HL-60 (cell line): ENCODE data around the gene GOSR2.
A peak's percentile ranks its signal among the peaks of the same experiment; 100 is the strongest.

Experiments
- DNase-seq, 2 experiments: peaks; one replicate each; pipeline ENCODE4 v3.0.0-alpha.2; 2010 to 2020; ENCODE audit warnings: low read depth in 1 of 2, low spot score in 1 of 2
- H3K27ac ChIP-seq: fragments of 250-450 bp; sonication (Bioruptor Pico); replicated peaks from 2 replicates; pipeline ENCODE4 v1.5.1; 2020; ENCODE audit warnings: mild to moderate bottlenecking, moderate library complexity
- H3K27me3 ChIP-seq: fragments of 250-450 bp; sonication (Bioruptor Pico); 2 replicates; pipeline ENCODE4 v1.5.1; 2021; ENCODE audit warnings: mild to moderate bottlenecking, moderate library complexity; ENCODE audit not compliant: insufficient read depth, poor library complexity, severe bottlenecking
- H3K4me3 ChIP-seq: replicated peaks from 2 replicates; pipeline ENCODE4 v1.5.1; 2011; ENCODE audit warnings: mild to moderate bottlenecking, control low read depth, low read length; ENCODE audit not compliant: insufficient read depth
- GABPA ChIP-seq: IDR thresholded peaks from 2 replicates; pipeline ENCODE4 v1.6.1; 2012; ENCODE audit warnings: low read depth
- POLR2AphosphoS5 ChIP-seq: IDR thresholded peaks from 2 replicates; pipeline ENCODE4 v1.6.1; 2012; ENCODE audit warnings: low read depth
- REST ChIP-seq: IDR thresholded peaks from 2 replicates; pipeline ENCODE4 v1.6.1; 2012; ENCODE audit warnings: low read depth; ENCODE audit not compliant: insufficient replicate concordance
- SPI1 ChIP-seq: IDR thresholded peaks from 2 replicates; pipeline ENCODE4 v1.6.1; 2012; ENCODE audit warnings: low read depth, mild to moderate bottlenecking, borderline replicate concordance
- TF ChIP-seq, protein P1 (sequence below): IDR thresholded peaks from one replicate; pipeline ENCODE4 v1.5.1; 2011; ENCODE audit warnings: low read length, control low read depth, inconsistent platforms; ENCODE audit not compliant: insufficient read depth

The GOSR2 gene

GRCh38 chr17:46935658-46936266 is 12.8 kb downstream of the GOSR2 start:
- DNase-seq: no peak
- Histone ChIP-seq H3K27me3 (no peaks in the 10 kb centered on the region), H3K27ac (no peak overlapping the region), H3K4me3 (no peak overlapping the region)
- no peak for TF ChIP-seq REST
- no peak for TF ChIP-seq SPI1
- TF ChIP-seq POLR2AphosphoS5: no peak
- no peak for TF ChIP-seq GABPA
- TF ChIP-seq, protein P1, sequence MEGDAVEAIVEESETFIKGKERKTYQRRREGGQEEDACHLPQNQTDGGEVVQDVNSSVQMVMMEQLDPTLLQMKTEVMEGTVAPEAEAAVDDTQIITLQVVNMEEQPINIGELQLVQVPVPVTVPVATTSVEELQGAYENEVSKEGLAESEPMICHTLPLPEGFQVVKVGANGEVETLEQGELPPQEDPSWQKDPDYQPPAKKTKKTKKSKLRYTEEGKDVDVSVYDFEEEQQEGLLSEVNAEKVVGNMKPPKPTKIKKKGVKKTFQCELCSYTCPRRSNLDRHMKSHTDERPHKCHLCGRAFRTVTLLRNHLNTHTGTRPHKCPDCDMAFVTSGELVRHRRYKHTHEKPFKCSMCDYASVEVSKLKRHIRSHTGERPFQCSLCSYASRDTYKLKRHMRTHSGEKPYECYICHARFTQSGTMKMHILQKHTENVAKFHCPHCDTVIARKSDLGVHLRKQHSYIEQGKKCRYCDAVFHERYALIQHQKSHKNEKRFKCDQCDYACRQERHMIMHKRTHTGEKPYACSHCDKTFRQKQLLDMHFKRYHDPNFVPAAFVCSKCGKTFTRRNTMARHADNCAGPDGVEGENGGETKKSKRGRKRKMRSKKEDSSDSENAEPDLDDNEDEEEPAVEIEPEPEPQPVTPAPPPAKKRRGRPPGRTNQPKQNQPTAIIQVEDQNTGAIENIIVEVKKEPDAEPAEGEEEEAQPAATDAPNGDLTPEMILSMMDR: no peak

- DNase-seq: peak; percentile 48 to 83
These were observed 17.9 kb downstream of the GOSR2 start for GRCh38 chr17:46940692-46941404.

More at GRCh38 chr17:46940692-46941404, 17.9 kb downstream of the GOSR2 start:
- H3K27ac ChIP-seq: no peak overlapping the region
- no peak overlapping the region for H3K4me3 ChIP-seq
- TF ChIP-seq REST: no peak
- no peak for TF ChIP-seq GABPA
- TF ChIP-seq, protein P1: peak; percentile 93
- H3K27me3 ChIP-seq: no peaks in the 10 kb centered on the region
